Progenitor cell of endocrine pancreas (in vitro differentiated cells): Measurements from ENCODE around the gene PXDN. TPM values are rescaled to one million over a fixed set of nuclear protein-coding genes. Genes with fewer than 3 reads are reported as not detected.
"Not testable (repeated sequence)": the region's sequence is repeated elsewhere in the genome, so short reads cannot be mapped to it uniquely, and the experiment has no call there.

ENCODE experiments used
- DNase-seq: peaks from one replicate; pipeline ENCODE4 v3.0.0; 2021; ENCODE audit warnings: low spot score; ENCODE audit not compliant: unreplicated experiment
- H3K27ac Mint-ChIP-seq: 2 replicates; pipeline ENCODE4 v1.8.0; 2021; ENCODE audit warnings: mild to moderate bottlenecking, moderate library complexity, mixed read lengths
- H3K27me3 Mint-ChIP-seq: 2 replicates; pipeline ENCODE4 v1.8.0; 2021; ENCODE audit warnings: mixed read lengths
- H3K36me3 Mint-ChIP-seq: 2 replicates; pipeline ENCODE4 v1.8.0; 2022; ENCODE audit warnings: mixed read lengths; ENCODE audit not compliant: insufficient read depth
- H3K4me1 Mint-ChIP-seq: 2 replicates; pipeline ENCODE4 v1.8.0; 2021; ENCODE audit warnings: low read depth, mixed read lengths
- H3K4me3 Mint-ChIP-seq: 2 replicates; pipeline ENCODE4 v1.8.0; 2021; ENCODE audit warnings: low read depth, mild to moderate bottlenecking, moderate library complexity, mixed read lengths
- H3K9me3 Mint-ChIP-seq: 2 replicates; pipeline ENCODE4 v1.8.0; 2021; ENCODE audit warnings: low read depth, mixed read lengths
- CTCF ChIP-seq: fragments of 200-600 bp; sonication (generic); IDR thresholded peaks from one replicate; pipeline ENCODE4 v1.5.0; 2021; ENCODE audit warnings: antibody characterized with exemption, mild to moderate bottlenecking; ENCODE audit not compliant: unreplicated experiment
- total RNA-seq: library from RNA; stranded (reverse); gene quantifications from 2 replicates; pipeline ENCODE4 v1.2.1, GENCODE V29; 2021

The PXDN gene
- total RNA-seq, 1 donor from 2014 or later, result 256 TPM

DNA sequence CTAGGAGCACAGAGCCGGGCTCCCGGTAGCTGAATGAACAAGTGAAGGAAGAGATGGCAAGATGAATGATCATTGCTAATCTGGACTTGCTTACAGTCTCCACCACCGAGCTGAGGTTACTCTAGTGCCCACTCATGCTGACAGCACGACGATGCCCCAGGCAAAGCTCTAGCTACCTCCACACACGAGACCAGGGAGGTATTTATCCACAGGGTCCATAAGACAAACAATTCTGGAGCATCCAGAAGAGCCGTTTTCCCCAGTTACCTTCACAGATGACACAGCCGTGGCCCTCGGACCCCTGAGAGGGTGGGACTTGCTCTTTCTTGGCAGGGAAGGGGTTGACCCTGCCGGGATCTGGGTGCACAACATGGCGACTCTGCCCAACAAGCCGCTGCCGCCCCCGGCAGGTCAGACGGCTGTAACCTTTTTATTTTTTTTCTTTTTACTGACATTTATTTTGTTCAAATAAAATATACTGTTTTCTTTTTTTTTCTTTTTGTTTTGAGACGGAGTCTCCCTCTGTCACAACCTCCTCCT, 120.3 kb downstream of the PXDN start:
- no peak overlapping the region for H3K4me3 Mint-ChIP-seq
- H3K27ac Mint-ChIP-seq, result no peak overlapping the region
- TF ChIP-seq CTCF, result no peak
- H3K36me3 Mint-ChIP-seq, result peaks cover 5% of the 10 kb centered on the region
- H3K4me1 Mint-ChIP-seq, result peaks cover 3% of the 10 kb centered on the region
- H3K9me3 Mint-ChIP-seq, result peaks cover 3% of the 10 kb centered on the region
- H3K27me3 Mint-ChIP-seq, result peaks cover 41% of the 10 kb centered on the region
- no peak for DNase-seq

- TF ChIP-seq CTCF, result no peak
- peaks cover 43% of the 10 kb centered on the region for H3K27me3 Mint-ChIP-seq
- peaks cover 3% of the 10 kb centered on the region for H3K9me3 Mint-ChIP-seq
- H3K4me3 Mint-ChIP-seq, result no peak overlapping the region
- no peak for DNase-seq
- no peak overlapping the region for H3K27ac Mint-ChIP-seq
- no peaks in the 10 kb centered on the region for H3K36me3 Mint-ChIP-seq
- peaks cover 6% of the 10 kb centered on the region for H3K4me1 Mint-ChIP-seq
Observed at GRCh38 chr2:1622521-1623200, 121.7 kb downstream of the PXDN start.

DNA sequence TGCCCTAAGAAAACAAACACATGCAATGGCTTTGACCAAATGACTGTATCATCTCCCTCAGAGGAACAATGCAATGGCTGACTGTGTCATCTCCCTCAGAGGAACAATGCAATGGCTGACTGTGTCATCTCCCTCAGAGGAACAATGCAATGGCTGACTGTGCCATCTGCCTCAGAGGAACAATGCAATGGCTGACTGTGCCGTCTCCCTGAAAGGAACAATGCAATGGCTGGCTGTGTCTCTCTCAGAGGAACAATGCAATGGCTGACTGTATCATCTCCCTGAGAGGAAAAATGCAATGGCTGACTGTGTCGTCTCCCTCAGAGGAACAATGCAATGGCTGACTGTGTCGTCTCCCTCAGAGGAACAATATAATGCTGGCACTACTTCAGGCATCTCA, 122.3 kb downstream of the PXDN start:
- not testable (repeated sequence) for DNase-seq, H3K4me3 Mint-ChIP-seq, H3K9me3 Mint-ChIP-seq, H3K36me3 Mint-ChIP-seq, H3K27ac Mint-ChIP-seq, H3K4me1 Mint-ChIP-seq
- H3K27me3 Mint-ChIP-seq, result peaks cover 42% of the 10 kb centered on the region

DNA sequence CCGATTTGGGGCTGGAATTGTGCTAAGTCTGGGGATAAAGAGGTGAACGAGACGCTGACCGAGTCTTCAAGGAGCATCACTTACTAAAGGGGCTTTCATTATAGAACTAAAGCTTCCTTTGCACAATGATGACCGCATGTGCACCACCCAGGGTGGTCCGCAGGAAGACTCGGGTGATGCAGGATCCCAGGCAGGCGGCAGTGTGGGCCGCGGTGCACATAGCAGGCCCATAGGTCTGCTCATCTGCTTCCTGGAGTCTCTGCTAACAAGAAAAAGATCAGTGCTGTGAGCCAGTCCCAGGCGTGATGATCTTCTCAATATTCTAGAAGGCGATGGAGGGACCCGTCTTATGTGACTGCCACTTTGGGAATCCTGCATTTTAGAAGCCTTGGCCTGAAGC, 122.8 kb downstream of the PXDN start:
- TF ChIP-seq CTCF, result no peak
- no peak overlapping the region for H3K27ac Mint-ChIP-seq
- DNase-seq, result no peak
- H3K36me3 Mint-ChIP-seq, result no peaks in the 10 kb centered on the region
- peaks cover 3% of the 10 kb centered on the region for H3K9me3 Mint-ChIP-seq
- H3K4me1 Mint-ChIP-seq, result peaks cover 6% of the 10 kb centered on the region
- peaks cover 45% of the 10 kb centered on the region for H3K27me3 Mint-ChIP-seq
- no peak overlapping the region for H3K4me3 Mint-ChIP-seq

GRCh38 chr2:1621041-1621440, 123.3 kb downstream of the PXDN start:
- Mint-ChIP-seq H3K27ac (no peak overlapping the region), H3K4me3 (no peak overlapping the region), H3K27me3 (peaks cover 44% of the 10 kb centered on the region), H3K9me3 (peaks cover 3% of the 10 kb centered on the region), H3K36me3 (no peaks in the 10 kb centered on the region), H3K4me1 (peaks cover 6% of the 10 kb centered on the region)
- TF ChIP-seq CTCF, result no peak
- DNase-seq, result no peak

GRCh38 chr2:1620081-1620480, 124.2 kb downstream of the PXDN start:
- H3K36me3 Mint-ChIP-seq, result no peaks in the 10 kb centered on the region
- H3K4me3 Mint-ChIP-seq, result no peak overlapping the region
- TF ChIP-seq CTCF, result no peak
- DNase-seq, result no peak
- H3K27me3 Mint-ChIP-seq, result peaks cover 46% of the 10 kb centered on the region
- H3K27ac Mint-ChIP-seq, result no peak overlapping the region
- peaks cover 3% of the 10 kb centered on the region for H3K9me3 Mint-ChIP-seq
- H3K4me1 Mint-ChIP-seq, result peaks cover 4% of the 10 kb centered on the region
